SU-DHL-6 (cell line): ENCODE measurements around the gene PGBD5.

Source experiments
- CTCF ChIP-seq: fragments of 200-600 bp; sonication (generic); IDR thresholded peaks from one replicate; pipeline ENCODE4 v1.5.1; 2017; ENCODE audit warnings: antibody characterized with exemption, mild to moderate bottlenecking, low read length, moderate library complexity; ENCODE audit not compliant: insufficient read depth, poor library complexity, severe bottlenecking
- EZH2phosphoT487 ChIP-seq: fragments of 200-600 bp; sonication (generic), shearing (Covaris generic); conservative IDR thresholded peaks from 2 replicates; pipeline ENCODE4 v1.6.1; 2018; ENCODE audit warnings: mild to moderate bottlenecking, antibody characterized with exemption, low read length, moderate library complexity, mixed read lengths

- TF ChIP-seq CTCF (no peak), EZH2phosphoT487 (no peak)
Observed at GRCh38 chr1:230414102-230414501, 12.0 kb downstream of the PGBD5 start.
